GM19328 (cell line): ENCODE results near the gene C3orf85.

Experiments used
- ATAC-seq: cut with Tn5 transposase; IDR thresholded peaks from one replicate; pipeline ENCODE4 v1.9.1; 2021; ENCODE audit warnings: mild to moderate bottlenecking, moderate library complexity; ENCODE audit not compliant: unreplicated experiment

Gene C3orf85

DNA sequence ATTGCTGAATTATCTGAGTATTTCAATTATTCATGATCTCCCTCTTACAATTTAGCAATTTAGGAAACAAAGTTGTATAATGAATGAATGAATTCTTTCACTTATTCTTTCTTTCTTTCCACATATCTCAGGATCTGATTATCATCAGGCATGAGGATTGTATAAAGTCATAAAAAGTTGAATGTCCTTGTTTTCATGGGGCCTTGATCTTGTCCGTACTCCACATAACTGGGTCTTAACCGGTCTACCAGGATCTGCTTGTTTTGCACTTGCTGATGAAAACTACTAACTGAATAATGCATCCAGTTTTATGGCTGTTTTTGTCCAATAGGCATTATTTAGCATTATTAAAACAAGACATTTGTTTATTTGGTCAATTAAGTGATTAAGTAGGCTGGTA lies 12.6 kb downstream of the C3orf85 start:
- no peak for ATAC-seq

- ATAC-seq: no peak
Observed at GRCh38 chr3:109152320-109152719, 15.8 kb downstream of the C3orf85 start.

DNA sequence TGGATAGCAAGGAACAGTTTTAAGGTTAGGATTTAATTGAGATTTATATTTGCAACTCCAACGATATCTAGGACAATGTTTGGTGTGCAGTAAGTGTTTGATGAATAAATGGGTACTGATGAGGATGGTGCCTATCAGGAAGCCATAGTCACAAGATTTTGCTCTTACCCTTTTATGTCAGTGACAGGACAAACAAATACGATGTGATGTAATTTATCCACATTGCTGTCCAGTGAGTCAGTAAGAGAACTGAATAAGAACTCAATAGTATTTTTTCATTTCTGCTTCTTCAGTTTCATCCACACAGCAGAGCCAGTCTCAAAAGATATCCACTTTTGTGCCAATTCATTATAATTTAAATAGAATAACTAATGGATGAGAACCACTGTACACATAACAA lies 18.5 kb downstream of the C3orf85 start:
- ATAC-seq: no peak

DNA sequence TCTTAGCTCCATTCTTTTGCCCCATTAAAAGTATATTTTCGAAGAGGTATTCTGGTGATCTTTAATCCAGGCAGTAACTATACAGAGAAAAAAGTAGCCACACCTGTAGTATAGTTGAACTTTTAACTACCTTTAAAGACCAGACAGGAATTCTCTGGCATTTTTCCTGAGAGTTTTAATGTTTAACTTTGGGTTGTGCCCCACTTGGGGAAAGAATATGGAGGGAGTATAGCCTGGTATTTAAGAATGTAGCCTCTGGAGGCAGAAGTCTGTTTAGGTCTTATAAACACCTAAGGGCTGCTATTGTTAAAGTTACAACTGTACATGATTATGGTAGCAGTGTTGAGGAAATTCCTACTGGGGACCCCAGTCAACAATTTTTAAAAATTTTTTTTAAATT lies 19.3 kb downstream of the C3orf85 start:
- no peak for ATAC-seq

GRCh38 chr3:109161487-109162123 lies 25.1 kb downstream of the C3orf85 start:
- ATAC-seq: no peak

DNA sequence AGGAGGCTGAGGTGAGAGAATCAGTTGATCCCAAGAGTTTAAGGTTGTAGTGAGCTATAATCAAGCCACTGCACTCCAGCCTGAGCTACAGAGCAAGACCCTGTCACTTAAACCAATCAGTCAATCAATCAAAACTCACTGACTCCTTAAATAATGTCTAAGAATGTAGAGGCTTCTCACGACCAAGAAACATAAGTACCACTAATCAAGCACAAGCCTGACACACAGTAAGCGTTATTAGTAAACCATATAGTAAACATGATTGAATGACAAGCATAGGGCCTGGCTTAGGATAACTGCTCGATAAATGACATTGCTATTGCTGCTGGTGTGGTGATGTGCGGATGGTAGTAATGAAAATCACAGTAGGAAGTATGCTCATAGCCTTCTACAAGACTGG lies 29.4 kb downstream of the C3orf85 start:
- no peak for ATAC-seq

GRCh38 chr3:109171479-109171878 lies 35.0 kb downstream of the C3orf85 start:
- ATAC-seq: no peak

GRCh38 chr3:109175411-109175810 lies 38.9 kb downstream of the C3orf85 start:
- ATAC-seq: no peak

DNA sequence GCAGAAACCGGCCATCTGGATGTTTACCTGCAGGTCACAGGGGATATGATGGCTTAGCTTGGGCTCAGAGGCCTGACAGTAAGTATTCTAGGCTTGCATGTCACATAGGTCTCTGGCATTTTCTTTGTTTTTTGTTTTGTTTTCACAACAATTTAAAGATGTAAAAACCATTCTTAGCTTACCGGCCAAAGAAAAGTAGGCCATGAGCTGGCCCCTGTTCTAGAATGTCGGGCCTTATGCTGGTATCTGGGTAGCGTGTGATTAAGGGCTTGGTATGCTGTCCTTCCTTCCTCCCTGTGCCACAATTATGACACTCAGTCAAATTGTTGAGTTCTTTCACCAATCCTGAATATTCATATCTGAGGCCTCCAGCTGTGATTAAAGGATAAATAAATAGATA lies 40.2 kb downstream of the C3orf85 start:
- ATAC-seq: no peak

GRCh38 chr3:109177908-109178307 lies 41.4 kb downstream of the C3orf85 start:
- no peak for ATAC-seq

- ATAC-seq: no peak
Observed at GRCh38 chr3:109178708-109179107, 42.2 kb downstream of the C3orf85 start.

DNA sequence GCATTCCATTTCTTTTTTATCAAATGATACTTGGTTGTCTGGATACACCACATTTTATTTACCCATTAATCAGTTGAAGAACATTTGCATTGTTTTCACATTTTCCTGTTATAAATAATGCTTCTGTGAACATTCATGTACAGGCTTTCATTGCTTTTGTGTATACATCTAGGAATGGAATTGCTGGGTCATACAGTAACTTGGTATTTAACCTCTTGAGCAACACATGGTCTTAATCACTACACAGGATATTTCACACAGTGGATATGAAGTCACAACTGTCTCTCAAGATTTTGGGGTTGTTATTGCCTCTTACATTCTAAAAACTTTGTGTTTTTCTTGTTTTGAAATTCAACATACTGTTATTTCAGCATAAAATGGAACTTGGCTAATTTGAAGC lies 48.2 kb downstream of the C3orf85 start:
- ATAC-seq: no peak

- ATAC-seq: no peak
Observed at GRCh38 chr3:109187390-109187789, 50.9 kb downstream of the C3orf85 start.

DNA sequence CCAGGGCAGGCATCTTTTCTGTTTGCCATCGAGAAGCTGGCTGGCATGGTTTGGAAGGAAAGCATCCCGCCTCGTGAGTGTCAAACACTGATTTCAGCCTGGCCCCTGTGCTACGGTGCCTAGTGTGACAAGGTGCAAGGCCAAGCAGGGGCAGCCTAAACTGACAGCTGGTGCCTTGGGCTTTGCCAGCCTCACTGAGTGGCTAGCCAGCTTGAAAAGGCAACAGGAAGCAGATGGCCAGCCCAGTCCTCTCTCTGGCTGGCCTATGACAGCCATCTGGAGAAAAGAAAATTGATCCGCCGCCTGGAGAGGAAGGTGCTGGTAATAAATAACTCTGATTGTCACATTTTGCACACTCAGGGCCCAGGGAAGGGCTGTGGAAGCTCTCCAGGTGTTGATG lies 52.2 kb downstream of the C3orf85 start:
- no peak for ATAC-seq

DNA sequence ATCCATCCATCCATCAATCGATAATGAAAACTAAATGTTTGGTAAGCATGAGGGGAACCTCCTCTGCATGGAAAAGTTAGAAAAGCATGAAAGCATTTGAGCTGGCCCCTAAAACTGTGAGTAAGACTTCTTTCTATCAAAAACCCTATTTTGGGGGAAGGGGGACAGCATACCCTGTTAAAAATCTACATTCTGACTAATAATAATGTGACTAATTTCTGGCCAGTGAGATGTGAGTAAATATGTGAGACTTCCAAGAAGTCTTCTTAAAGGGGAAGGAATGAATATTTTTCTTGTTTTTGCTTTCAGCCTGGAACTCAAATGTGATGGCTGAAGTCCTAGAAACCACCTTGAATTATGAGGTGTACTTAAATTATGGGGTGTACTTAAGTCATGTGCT lies 54.9 kb downstream of the C3orf85 start:
- ATAC-seq: no peak

DNA sequence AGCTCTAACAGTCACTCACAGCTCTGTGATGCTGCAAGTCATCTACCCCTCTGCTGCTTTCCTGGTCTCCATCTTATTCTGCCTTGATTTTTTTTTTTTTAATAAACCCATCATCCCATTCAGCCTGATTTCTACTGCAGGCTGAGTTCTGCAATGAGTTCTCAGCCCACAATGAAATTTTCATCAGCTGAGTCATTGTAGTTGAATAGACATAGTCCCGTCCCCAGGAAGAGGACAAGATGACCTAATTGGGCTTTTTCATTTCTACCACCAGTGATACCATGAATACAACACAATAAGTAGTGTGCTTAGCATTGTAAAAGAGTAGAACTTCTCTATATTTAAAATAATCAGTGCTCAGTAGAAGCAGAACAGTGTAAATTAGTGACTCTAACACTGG lies 59.3 kb downstream of the C3orf85 start:
- ATAC-seq: no peak
